HEK293 (cell line): Measurements from ENCODE around the gene FOXP1.
A peak's percentile ranks its signal among the peaks of the same experiment; 100 is the strongest.

Experiments
- CTCF ChIA-PET: fragments of 350-600 bp; formaldehyde crosslinking; extraction: SDS; loops from one replicate; lab custom pipeline; 2021; ENCODE audit warnings: antibody characterized with exemption; lab: Yijun Ruan, JAX
- POLR2A ChIA-PET: fragments of 300-600 bp; formaldehyde crosslinking; extraction: SDS; loops from one replicate; lab custom pipeline; 2020; ENCODE audit warnings: antibody characterized with exemption, inconsistent platforms; lab: Yijun Ruan, JAX
- H3K27ac ChIP-seq: fragments of 200-500 bp; sonication (Bioruptor generic); 2 replicates; pipeline ENCODE4 v1.5.1; 2014; ENCODE audit warnings: low read depth, low read length, control low read depth, inconsistent platforms; ENCODE audit errors: extremely low read depth
- H3K36me3 ChIP-seq, 2 experiments: fragments of 200-500 bp in 1 of 2; sonication (Bioruptor generic) in 1 of 2; 1 replicate in 1 of 2; 2 replicates in 1 of 2; pipeline ENCODE4 v1.5.1; 2014 to 2017; ENCODE audit warnings: inconsistent platforms in 2 of 2, low read length in 2 of 2; ENCODE audit not compliant: control insufficient read depth in 2 of 2, insufficient read depth in 1 of 2
- H3K4me1 ChIP-seq: fragments of 200-500 bp; sonication (Bioruptor generic); 2 replicates; pipeline ENCODE4 v1.5.1; 2014; ENCODE audit warnings: mild to moderate bottlenecking, low read length, inconsistent platforms; ENCODE audit not compliant: control insufficient read depth, insufficient read depth
- H3K4me3 ChIP-seq: 2 replicates; pipeline ENCODE4 v1.5.1; 2011; ENCODE audit warnings: low read depth, mild to moderate bottlenecking, control low read depth, low read length, moderate library complexity
- H3K9me3 ChIP-seq: fragments of 200-500 bp; sonication (Bioruptor generic); 2 replicates; pipeline ENCODE4 v1.5.1; 2014; ENCODE audit warnings: low read depth, low read length, inconsistent platforms; ENCODE audit not compliant: control insufficient read depth, insufficient read depth
- ATF2 ChIP-seq: fragments of 450-650 bp; formaldehyde crosslinking; IDR thresholded peaks from 2 replicates; pipeline ENCODE4 v1.5.1; 2016; ENCODE audit warnings: missing biosample characterization, missing genetic modification characterization, low read depth
- PRDM6 ChIP-seq: fragments of 450-650 bp; formaldehyde crosslinking; IDR thresholded peaks from 2 replicates; pipeline ENCODE4 v1.5.1; 2017; ENCODE audit warnings: missing biosample characterization, missing genetic modification characterization
- RBAK ChIP-seq: fragments of 450-650 bp; formaldehyde crosslinking; IDR thresholded peaks from 2 replicates; pipeline ENCODE4 v1.5.1; 2016; ENCODE audit warnings: missing biosample characterization, missing genetic modification characterization
- SCRT2 ChIP-seq: fragments of 450-650 bp; formaldehyde crosslinking; IDR thresholded peaks from 2 replicates; pipeline ENCODE4 v1.5.1; 2016; ENCODE audit warnings: missing biosample characterization, missing genetic modification characterization
- ZBTB7A ChIP-seq: fragments of 450-650 bp; formaldehyde crosslinking; IDR thresholded peaks from 2 replicates; pipeline ENCODE4 v1.5.1; 2016; ENCODE audit warnings: low read depth, missing biosample characterization, missing genetic modification characterization
- ZNF121 ChIP-seq: fragments of 450-650 bp; formaldehyde crosslinking; IDR thresholded peaks from 2 replicates; pipeline ENCODE4 v1.5.1; 2016; ENCODE audit warnings: missing biosample characterization, missing genetic modification characterization
- ZNF140 ChIP-seq: fragments of 450-650 bp; formaldehyde crosslinking; IDR thresholded peaks from 2 replicates; pipeline ENCODE4 v1.5.1; 2016; ENCODE audit warnings: missing biosample characterization, missing genetic modification characterization
- ZNF37A ChIP-seq: fragments of 450-650 bp; IDR thresholded peaks from 2 replicates; pipeline ENCODE4 v1.5.1; 2018; ENCODE audit warnings: missing biosample characterization, missing genetic modification characterization
- ZNF510 ChIP-seq: fragments of 450-650 bp; formaldehyde crosslinking; IDR thresholded peaks from 2 replicates; pipeline ENCODE4 v1.5.1; 2018; ENCODE audit warnings: mild to moderate bottlenecking, missing genetic modification characterization, missing biosample characterization; ENCODE audit not compliant: insufficient replicate concordance
- ZNF791 ChIP-seq: fragments of 450-650 bp; formaldehyde crosslinking; IDR thresholded peaks from 2 replicates; pipeline ENCODE4 v1.5.1; 2016; ENCODE audit warnings: missing biosample characterization, missing genetic modification characterization
- TF ChIP-seq, protein P1 (sequence below): fragments of 450-650 bp; formaldehyde crosslinking; IDR thresholded peaks from 2 replicates; pipeline ENCODE4 v1.5.1; 2016; ENCODE audit warnings: missing biosample characterization, missing genetic modification characterization

FOXP1 gene

GRCh38 chr3:71393745-71394144 lies 189.8 kb downstream of the FOXP1 start:
- no peaks in the 10 kb centered on the region for H3K9me3 ChIP-seq
- H3K36me3 ChIP-seq: no peaks in the 10 kb centered on the region
- ChIA-PET CTCF (interaction anchor here (0.7 kb wide), 1 partner anchor 276 kb away, joined by 3 read pairs; no protein-coding TSS in a partner anchor), POLR2A (no interaction called here)
- no peak overlapping the region for H3K27ac ChIP-seq
- no peak overlapping the region for H3K4me3 ChIP-seq
- TF ChIP-seq ZNF140: no peak
- 0 out of 2 replicates have a peak, but pooled peaks have one; percentile 27 for TF ChIP-seq ZNF121
- TF ChIP-seq ZNF37A (tag by site-specific recombination): no peak
- TF ChIP-seq, protein P1, sequence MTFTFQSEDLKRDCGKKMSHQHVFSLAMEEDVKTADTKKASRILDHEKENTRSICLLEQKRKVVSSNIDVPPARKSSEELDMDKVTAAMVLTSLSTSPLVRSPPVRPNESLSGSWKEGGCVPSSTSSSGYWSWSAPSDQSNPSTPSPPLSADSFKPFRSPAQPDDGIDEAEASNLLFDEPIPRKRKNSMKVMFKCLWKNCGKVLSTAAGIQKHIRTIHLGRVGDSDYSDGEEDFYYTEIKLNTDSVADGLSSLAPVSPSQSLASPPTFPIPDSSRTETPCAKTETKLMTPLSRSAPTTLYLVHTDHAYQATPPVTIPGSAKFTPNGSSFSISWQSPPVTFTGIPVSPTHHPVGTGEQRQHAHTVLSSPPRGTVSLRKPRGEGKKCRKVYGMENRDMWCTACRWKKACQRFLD (tag by site-specific recombination): no peak
- H3K4me1 ChIP-seq: peaks cover 8% of the 10 kb centered on the region

- Histone ChIP-seq H3K36me3 (no peaks in the 10 kb centered on the region), H3K4me3 (no peak overlapping the region), H3K4me1 (peaks cover 12% of the 10 kb centered on the region), H3K9me3 (no peaks in the 10 kb centered on the region), H3K27ac (no peak overlapping the region)
- TF ChIP-seq ZNF510 (no peak), PRDM6 (peak; percentile 56), ATF2 (tag by site-specific recombination) (peak; percentile 39; the same call in 1 of the 2 replicates), ZBTB7A (tag by site-specific recombination) (no peak), RBAK (tag by site-specific recombination) (no peak), SCRT2 (tag by site-specific recombination) (no peak)
- TF ChIP-seq, protein P1 (tag by site-specific recombination): no peak
- POLR2A ChIA-PET: no interaction called here
- CTCF ChIA-PET: interaction anchor here (0.7 kb wide), 1 partner anchor 275 kb away, joined by 3 read pairs; no protein-coding TSS in a partner anchor
Observed at GRCh38 chr3:71393093-71393492, 190.4 kb downstream of the FOXP1 start.

DNA sequence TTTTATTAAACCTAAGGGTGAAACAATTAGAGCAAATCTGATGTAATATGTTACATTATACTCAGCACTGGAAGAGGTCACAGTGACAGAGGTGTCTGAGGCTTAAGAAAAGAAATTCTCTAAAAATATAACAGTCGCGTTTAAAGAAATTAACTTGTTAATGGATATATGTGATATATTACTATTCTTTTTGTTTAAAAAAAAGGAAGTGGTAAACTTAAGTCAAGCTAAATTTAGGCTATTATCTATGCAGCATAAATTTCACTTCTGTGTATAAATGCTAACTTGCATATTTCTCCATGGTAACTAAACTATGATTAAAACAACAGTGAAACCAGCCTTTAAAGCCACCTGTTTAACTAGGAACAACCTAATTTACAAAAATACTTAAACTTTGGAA lies 191.3 kb downstream of the FOXP1 start:
- H3K9me3 ChIP-seq: no peaks in the 10 kb centered on the region
- no peak for TF ChIP-seq ZNF791 (tag by site-specific recombination)
- TF ChIP-seq PRDM6: peak; percentile 47; the same call in 1 of the 2 replicates
- H3K27ac ChIP-seq: no peak overlapping the region
- peaks cover 12% of the 10 kb centered on the region for H3K4me1 ChIP-seq
- ChIA-PET POLR2A (no interaction called here), CTCF (no interaction called here)
- no peak overlapping the region for H3K4me3 ChIP-seq
- no peaks in the 10 kb centered on the region for H3K36me3 ChIP-seq
